Astrocyte of the cerebellum (primary cell): ENCODE data around the gene TNFRSF4.

Source experiments
- DNase-seq: peaks from one replicate; pipeline ENCODE4 v3.0.0-alpha.2; 2011; ENCODE audit warnings: low read depth
- H3K4me3 ChIP-seq: 2 replicates; pipeline ENCODE4 v1.5.1; 2011; ENCODE audit warnings: mild to moderate bottlenecking, low read depth, low read length, moderate library complexity
- in situ Hi-C: cut with HindIII; loops from 2 replicates; pipeline ENCODE4 v1.10.0; 2017; ENCODE audit warnings: low sequenced_read_pairs
- TF ChIP-seq, protein P1 (sequence below): IDR thresholded peaks from 2 replicates; pipeline ENCODE4 v1.5.1; 2012; ENCODE audit warnings: low read length, low read depth, moderate library complexity, mild to moderate bottlenecking; ENCODE audit errors: missing control alignments

Gene TNFRSF4

DNA sequence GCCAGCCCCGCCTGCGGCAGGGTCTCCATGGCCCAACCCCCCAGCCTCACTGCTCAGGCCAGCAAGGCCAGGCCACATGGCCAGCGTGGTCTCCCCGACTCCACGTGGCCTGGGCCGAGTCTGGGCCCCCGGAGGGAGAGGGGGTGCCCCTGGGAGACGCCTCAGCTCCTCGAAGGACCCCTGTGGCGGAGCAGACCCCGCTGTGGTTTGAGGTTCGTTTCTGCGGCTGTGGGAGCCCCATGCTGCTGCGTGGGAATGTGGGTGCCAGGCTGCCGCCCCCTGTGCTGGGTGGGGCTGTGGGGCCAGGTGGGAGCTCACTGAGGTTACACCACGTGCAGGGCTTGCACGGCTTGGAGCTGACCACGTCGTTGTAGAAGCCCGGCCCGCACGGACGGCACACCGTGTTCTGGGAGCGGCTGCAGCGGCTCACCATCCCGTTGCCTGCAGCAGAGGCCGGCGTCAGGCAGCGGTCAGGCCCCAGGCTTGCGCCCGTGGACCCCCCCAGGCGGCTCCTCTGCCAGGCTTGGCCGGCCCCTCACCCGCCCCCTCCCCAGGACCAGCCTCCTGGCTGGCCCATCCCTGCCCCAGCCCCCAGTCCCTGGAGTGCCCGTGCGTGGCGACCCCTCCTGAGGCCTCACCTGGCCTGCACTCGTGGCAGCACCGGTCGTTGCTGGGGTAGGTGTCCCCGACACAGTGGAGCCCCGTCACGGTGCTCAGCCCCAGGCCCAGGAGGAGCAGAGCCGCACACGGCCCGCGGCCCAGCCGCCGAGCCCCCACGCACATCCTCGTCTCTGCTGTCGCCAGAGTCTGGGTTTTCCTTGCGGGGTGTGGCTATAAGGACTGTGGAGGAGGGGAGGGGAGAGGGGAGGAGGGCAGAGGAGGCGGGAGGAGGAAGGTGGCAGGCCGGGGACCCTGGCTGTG, at the start of gene TNFRSF4:
TNFRSF4 (minus strand) TSS at position 809 of the 921 bp plus-strand sequence; CDS start at position 783, 26 bp downstream.
- no peak within 1 kb of the TSS for H3K4me3 ChIP-seq
- DNase-seq, result no peak
- TF ChIP-seq, protein P1, sequence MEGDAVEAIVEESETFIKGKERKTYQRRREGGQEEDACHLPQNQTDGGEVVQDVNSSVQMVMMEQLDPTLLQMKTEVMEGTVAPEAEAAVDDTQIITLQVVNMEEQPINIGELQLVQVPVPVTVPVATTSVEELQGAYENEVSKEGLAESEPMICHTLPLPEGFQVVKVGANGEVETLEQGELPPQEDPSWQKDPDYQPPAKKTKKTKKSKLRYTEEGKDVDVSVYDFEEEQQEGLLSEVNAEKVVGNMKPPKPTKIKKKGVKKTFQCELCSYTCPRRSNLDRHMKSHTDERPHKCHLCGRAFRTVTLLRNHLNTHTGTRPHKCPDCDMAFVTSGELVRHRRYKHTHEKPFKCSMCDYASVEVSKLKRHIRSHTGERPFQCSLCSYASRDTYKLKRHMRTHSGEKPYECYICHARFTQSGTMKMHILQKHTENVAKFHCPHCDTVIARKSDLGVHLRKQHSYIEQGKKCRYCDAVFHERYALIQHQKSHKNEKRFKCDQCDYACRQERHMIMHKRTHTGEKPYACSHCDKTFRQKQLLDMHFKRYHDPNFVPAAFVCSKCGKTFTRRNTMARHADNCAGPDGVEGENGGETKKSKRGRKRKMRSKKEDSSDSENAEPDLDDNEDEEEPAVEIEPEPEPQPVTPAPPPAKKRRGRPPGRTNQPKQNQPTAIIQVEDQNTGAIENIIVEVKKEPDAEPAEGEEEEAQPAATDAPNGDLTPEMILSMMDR, result no peak
- in situ Hi-C loops, result no loop called here

DNA sequence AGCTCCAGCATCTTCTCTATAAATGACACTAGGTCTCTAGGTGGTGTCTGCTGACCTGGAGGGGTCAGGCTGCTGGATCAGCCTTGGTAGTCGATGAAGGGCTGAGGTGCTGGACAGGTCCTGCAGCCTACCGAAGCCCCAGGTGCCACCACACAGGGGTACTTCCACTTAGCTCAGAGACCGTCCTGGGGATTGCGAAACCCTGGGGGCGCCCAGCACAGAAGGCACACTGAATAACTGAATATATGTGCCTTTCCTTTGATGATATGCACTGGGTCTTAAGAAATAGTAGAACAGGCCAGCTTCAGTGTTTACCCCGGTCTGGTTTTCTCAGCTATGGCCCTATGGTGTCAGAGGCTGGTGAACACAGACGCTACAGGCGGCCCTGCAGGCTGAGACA, 48.8 kb upstream of the TNFRSF4 start:
- DNase-seq, result no peak
- TF ChIP-seq, protein P1, result no peak
- H3K4me3 ChIP-seq, result no peak overlapping the region
- in situ Hi-C loops, result no loop called here

DNA sequence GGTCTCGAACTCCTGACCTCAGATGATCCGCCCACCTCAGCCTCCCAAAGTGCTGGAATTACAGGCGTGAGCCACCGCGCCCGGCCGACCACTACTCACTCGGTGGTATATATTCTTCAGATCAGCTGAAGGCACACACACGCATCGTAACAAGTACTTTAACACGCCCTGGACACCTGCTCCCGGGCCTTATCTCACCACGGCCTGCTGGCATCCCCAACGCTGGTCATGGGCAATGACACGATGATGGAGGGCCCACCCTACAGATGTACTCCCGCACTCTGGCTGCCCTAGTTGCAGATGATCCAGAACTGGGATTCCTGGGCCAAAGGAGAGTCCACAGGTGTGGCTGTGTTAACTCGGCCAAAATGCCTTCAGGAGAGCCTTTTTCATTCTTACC, 48.1 kb upstream of the TNFRSF4 start:
- DNase-seq, result no peak
- TF ChIP-seq, protein P1, result no peak
- no peak overlapping the region for H3K4me3 ChIP-seq
- in situ Hi-C loops, result no loop called here

DNA sequence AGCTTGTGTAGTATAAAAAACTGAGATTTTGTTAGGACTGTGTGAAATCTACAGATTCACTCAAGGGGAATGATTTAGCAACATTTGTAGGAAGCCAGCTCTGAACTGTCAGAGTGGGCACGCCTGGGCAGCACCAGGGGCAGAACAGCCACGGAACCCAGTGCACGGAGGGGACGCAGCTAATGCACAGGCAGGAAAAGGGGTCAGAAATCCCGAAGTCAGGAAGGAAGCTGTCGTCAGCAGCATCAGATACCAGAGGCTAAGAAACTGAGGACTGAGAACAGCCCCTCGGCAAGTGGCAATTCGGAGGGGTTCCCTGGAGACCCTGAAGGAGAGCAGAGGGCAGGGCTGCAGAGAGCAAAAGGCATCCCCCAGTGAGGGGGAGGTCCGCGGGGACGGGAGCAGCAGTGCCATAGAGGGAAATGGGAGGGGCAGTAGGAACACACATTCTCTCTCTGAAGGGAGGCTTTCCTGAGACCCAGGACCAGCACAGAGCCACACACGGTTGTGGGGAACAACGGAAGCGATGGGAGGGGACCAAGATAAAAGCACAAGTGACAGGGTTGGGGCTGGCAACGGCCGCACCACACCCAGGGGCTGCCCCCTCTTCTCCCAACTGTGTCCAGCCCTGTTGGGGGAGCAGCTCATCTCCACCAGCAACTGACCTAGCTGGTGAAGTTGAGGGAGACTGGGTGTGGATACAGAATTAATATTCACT, 47.0 kb upstream of the TNFRSF4 start:
- in situ Hi-C loops, result no loop called here
- no peak overlapping the region for H3K4me3 ChIP-seq
- DNase-seq, result no peak
- TF ChIP-seq, protein P1, result no peak

DNA sequence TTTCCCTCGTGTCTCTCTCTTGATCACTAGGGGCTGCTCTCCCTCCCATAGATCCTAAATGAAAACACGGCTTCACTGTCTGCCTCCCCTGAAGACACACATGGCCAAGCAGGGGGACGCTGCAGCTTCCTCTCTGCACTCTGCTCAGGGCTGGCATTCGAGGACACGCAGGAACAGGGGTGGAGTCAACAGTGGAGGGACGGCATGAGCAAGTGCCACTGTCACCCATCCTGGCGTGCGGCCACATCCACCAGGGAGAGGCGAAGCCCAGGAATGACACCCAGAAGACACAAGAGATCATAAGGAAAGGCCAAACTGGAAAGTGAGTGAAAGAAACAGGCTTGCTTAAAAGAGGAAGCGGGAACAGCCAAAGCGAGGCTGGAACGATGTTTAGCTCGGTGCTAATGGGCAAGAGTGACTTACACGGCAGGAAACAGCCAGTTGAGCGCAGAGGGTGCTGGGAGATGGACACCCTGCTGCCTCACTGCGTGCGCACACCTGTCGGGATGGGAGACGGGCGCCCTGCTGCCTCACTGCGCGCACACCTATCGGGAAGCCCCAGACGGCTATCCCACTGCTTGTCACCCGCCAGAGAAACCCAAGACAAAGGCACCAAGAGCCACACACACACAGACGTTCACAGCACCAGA, 46.1 kb upstream of the TNFRSF4 start:
- no peak overlapping the region for H3K4me3 ChIP-seq
- DNase-seq, result no peak
- in situ Hi-C loops, result no loop called here
- TF ChIP-seq, protein P1, result no peak

DNA sequence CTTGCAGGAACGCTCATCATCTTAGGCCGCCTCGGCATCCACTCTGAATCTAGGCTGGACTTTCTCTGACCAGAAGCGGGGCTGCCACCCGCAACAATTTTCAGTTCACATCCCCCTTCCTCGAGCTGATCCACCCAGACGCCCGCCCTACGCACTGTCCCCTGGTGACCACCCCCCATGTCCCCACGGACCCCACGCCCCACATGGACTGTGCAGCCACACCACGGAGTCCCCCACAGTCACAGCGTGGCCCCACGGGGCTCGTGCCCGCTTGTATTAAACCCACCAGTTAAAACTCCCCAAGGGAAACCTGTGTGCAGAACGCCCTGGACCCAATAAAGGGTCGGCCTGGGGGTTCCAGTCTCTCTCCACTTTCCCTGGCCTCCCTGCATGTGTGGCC, 45.6 kb upstream of the TNFRSF4 start:
- in situ Hi-C loops, result no loop called here
- H3K4me3 ChIP-seq, result no peak overlapping the region
- TF ChIP-seq, protein P1, result no peak
- DNase-seq, result no peak
